GM18519 (cell line): Measurements from ENCODE around the gene ACAA2.
"Not testable (repeated sequence)": the region's sequence is repeated elsewhere in the genome, so short reads cannot be mapped to it uniquely, and the experiment has no call there.

Experiments
- ATAC-seq: cut with Tn5 transposase; IDR thresholded peaks from one replicate; pipeline ENCODE4 v1.9.1; 2021; ENCODE audit warnings: mild to moderate bottlenecking, moderate library complexity; ENCODE audit not compliant: unreplicated experiment, low FRiP score

The ACAA2 gene

DNA sequence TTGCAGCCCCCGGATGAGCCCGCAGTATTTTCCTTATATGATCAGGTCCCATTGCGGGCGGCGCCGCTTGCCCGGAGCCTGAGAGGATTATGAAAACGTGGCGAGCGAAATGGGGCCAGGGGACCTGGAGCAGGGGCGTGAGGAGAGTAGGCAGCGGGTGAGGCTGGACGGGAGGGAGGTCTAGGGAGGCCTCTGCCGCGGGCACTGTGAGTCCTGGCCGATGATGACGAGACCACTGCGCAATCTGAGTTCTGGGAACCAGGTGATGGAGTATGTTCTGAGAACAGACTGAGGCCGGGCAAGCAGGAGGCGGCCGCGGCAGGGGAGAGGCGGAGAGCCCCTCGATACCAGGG lies 790 bp upstream of the ACAA2 start:
- peak; percentile 9 for ATAC-seq

DNA sequence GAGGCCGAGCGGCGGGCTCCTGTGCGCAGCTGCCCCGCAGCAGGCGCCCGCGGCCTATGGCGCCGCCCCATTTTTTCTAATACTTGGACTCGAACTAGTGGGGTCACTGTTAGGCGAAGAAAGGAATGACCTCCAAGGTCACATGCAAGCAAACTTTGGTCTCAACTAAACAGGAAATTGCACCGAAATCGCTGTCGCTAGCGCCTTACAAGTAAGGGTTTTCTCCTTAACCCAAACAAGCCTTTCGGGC lies 339 bp downstream of the ACAA2 start:
- peak; percentile 18 for ATAC-seq

DNA sequence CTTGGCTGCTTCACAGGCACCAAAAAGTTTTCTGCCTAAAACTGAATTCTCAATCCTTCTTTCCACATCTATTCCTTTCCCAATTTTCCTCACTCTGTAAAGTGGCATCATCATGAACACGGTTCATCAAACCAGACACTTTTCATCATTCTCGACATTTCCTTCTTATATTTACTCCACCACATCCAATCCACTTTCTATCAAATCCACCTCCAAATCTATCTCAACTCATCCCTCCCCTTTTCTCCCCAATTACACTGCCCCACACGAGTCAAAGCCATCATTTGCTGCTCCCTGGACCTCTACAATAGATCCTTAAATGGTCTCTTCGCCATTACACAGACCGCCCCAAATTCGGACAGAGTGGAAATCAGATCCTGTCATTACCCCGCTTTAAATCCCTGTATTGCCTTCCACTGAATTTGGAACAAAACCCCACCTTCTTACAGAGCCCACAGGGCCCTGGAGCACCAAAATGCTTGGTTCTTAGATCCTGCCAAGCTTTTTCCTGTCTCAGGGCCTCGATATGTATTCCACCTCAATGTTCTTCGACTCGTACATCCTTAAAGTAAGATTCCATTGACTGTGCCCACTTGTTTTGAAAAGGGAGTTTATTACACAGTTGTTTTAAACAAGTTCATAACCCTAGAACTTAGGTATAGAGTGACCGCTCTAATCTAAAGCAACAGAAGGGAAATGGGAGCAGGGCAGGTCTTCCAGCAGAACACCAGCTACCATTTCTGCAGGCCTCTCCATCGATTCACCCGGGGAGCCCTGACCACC lies 856 bp downstream of the ACAA2 start:
- ATAC-seq, result no peak

DNA sequence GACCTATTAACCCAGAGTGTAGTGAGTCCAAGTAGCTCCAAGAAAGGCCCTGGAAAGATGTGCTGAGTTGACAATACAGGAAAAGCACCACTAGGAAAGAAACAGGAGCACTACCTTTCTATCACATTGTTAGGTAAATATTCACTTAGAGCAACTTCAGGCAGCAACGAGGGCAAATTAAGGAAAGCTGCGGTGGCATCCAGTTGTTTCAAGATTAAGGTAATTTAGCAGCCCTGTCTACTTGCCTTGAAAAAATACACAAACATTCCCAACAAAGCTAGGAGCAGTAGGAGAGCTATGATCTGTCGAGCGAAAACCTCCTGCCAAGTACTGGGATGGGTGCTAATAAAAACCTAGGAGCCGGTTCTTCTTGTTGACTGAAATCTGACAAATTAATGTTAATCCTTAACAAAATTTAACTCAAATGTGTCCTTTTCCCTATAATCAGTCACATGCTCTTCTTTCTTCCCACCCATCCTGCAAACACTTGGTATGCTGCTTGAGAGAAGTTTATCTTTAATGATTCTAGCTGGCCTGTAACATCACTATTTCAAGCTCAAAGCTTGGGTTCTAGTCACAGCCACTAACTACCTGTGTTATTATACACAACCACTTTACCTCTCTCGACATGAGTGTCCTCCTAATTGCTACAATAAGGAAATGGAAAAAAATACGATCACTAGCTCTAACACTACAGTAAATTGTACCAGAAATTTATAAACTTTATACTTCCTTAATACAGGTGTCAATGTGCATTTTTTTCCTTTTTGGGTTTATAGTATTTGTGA lies 2.0 kb downstream of the ACAA2 start:
- ATAC-seq, result no peak

DNA sequence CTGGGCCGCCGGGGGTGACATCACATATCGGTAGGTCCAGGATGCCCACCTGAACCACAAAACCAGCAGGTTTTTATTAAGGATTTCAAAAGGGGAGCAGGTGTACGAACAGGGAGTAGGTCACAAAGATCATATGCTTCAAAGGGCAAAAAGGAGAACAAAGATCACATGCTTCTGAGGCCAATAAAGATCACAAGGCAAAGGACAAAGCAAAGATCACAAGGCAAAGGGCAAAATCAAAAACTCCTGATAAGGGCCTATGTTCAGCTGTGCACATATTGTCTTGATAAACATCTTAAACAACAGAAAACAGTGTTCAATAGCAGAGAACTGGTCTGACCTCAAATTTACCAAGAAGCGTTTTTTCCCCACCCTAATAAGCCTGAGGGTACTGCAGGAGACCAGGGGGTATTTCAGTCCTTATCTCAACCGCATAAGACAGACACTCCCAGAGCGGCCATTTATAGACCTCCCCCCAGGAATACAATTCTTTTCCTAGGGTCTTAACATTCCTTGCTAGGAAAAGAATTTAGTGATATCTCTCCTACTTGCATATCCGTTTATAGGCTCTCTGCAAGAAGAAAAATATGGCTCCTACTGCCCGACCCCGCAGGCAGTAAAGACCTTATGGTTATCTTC lies 4.7 kb downstream of the ACAA2 start:
- ATAC-seq, result not testable (repeated sequence)

DNA sequence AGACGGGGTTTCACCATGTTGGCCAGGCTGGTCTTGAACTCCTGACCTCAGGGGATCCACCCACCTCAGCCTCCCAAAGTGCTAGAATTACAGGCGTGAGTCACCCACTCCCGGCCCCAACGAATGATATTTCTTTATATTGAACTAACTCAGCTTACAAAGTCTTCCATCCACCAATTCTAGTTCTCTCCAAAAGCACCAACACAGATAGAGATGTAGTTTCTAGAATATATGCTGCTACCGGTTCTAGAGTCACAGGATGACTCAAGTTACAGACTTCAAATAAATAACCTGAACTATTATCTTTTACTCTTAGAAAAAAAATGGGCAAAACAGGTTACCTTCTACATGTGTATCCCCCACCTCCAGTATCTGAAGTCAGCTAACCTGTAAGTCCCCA lies 9.2 kb downstream of the ACAA2 start:
- ATAC-seq, result no peak

DNA sequence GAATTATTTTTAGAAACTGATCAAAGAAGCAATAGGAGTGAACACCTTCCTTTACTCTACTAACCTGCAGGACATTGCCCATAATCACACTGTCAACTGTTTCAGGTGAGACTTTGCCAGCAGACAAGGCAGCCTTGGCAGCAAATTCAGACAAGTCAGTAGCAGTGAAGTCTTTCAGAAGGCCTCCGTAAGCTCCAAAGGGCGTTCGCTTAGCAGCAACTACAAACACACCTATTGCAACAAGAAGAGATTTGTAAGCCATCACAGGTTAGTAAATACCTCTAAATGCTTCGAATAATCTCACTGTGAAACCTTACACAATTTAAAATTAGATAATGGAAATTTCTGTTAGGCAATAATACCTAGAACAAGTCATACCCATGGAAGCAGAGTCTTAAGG lies 10.7 kb downstream of the ACAA2 start:
- no peak for ATAC-seq

DNA sequence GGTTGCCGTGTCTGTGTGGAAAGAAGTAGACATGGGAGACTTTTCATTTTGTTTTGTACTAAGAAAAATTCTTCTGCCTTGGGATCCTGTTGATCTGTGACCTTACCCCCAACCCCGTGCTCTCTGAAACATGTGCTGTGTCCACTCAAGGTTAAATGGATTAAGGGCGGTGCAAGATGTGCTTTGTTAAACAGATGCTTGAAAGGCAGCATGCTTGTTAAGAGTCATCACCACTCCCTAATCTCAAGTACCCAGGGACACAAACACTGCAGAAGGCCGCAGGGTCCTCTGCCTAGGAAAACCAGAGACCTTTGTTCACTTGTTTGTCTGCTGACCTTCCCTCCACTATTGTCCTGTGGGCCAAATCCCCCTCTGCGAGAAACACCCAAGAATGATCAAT lies 12.8 kb downstream of the ACAA2 start:
- not testable (repeated sequence) for ATAC-seq

DNA sequence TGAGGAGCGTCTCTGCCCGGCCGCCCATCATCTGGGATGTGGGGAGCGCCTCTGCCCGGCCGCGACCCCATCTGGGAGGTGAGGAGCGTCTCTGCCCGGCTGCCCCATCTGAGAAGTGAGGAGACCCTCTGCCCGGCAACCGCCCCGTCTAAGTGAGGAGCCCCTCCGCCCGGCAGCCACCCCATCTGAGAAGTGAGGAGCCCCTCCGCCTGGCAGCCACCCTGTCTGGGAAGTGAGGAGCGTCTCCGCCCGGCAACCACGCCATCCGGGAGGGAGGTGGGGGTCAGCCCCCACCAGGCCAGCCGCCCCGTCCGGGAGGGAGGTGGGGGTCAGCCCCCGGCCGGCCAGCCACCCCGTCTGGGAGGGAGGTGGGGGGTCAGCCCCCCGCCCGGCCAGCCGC lies 13.5 kb downstream of the ACAA2 start:
- not testable (repeated sequence) for ATAC-seq

DNA sequence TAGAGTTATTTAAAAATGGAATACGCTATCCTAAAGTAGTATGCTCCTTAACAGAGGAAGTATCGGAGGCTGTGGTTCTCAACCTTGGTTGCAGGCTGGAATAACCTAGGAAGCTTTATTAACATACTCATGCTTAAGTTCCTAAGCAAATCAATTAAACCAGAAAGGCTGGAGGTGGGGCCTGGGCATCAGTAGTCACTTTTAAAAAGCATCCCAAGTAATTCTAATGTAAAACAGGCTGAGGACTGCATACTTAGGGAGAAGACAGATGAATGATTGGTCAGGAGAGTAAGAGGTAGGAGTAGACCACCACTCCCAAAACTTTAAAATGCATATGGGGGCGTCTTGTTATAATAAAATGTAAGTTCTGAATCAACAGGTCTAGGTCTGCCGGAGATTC lies 15.3 kb downstream of the ACAA2 start:
- ATAC-seq, result no peak

DNA sequence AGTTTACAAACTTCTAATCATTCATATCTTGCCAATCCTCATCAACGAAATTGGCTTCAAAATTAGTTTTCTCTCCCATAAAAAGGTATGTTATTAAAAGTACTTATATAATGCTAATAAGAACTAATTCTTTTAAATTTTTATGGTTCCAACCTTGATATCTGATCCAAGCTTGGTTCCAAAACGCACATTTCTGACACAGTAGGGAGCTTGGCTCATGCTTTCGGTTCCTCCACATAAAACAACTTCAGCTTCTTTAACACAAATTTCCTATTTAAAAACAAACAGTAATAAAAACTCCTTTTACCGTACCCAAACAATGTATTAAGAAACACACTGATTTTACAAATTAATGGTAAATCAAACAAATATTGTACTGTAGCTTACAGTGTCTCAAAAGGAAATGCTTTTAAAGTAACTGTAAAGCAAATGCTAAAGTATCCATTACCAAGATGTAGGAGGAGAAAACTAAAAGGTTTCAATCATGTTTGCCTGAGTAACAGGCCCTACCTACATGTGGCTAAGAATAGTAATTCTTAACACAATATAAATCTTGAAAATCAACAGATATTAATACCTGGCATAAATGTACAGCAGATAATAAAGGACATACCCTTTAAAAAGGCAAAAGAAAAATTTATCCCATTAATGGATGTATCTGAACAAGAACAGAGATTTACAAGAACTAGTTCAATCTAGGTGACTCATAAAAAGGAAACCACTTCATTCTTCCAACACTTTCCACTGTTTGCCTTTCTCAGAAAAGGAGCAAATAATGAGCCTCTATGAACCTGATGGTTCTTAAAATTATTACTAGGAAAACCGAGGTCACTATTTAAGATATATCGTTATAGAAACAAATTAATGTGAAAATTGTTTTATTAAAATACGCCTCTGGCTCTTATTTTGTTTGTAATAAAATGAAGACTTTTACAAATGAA lies 17.5 kb downstream of the ACAA2 start:
- no peak for ATAC-seq

DNA sequence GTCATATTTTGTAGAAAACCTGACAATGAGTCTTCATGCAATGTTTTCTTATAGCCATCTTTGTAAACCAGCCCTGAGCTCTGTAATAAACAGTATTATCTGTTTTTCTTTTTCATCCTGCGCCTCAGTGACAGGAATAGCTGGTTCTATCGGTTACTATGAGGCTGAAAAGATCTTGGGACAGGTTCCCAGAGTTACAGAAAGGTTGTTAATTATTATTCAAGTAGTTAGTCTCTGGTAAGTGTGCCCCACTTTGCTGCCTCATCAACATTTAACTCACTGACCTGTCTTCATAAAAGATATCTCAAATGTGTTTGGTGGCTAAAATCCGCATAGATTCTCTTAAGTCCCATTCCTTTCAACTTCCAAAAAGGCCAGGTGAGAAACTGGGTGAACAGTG lies 18.6 kb downstream of the ACAA2 start:
- no peak for ATAC-seq

DNA sequence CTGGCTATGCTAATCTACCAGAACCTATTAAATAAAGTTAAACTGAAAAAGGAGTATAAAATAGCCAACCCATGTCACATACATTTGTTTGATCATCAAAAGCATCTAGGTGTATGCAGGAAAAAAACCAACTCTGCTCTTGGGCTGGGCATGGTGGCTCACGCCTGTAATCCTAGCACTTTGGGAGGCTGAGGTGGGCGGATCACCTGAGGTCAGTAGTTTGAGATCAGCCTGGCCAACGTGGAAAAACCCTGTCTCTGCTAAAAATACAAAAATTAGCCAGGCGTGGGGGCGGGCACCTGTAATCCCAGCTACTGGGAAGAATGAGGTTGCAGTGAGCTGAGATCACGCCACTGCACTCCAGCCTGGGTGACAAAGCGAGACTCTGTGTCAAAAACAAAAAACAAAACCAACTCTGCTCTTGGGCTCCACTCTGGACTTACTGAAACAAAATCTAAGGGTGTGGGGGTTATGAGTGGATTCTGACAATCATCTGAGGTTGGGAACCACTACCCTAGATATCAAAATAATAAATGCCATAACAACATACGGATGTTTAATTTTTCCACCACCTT lies 23.7 kb downstream of the ACAA2 start:
- not testable (repeated sequence) for ATAC-seq

DNA sequence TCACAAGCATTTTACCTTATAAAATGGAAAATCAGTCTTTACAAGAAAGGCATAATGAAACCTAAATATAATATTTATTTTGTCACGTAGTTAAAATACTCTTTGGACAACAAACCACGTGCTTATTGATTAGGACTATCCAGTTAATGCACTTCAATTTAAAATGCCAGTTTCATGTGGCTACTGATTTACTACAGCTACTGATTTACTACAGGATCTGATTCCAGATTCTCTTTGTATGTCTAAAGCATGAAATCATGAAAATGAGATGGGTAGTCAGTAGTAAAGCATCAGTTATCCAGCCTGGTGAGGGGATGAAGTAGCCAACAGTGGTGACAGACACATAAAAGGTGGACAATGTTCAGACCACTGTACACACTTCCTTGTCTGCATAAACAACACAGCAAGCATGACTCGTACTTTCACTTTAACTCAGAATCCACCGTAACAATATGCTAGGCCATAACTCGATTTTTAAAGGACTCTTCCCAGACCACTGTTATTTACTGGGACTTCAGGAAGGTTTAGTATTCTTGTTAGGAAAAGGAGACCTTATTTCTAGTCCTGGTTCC lies 24.9 kb downstream of the ACAA2 start:
- ATAC-seq, result peak; percentile 60

DNA sequence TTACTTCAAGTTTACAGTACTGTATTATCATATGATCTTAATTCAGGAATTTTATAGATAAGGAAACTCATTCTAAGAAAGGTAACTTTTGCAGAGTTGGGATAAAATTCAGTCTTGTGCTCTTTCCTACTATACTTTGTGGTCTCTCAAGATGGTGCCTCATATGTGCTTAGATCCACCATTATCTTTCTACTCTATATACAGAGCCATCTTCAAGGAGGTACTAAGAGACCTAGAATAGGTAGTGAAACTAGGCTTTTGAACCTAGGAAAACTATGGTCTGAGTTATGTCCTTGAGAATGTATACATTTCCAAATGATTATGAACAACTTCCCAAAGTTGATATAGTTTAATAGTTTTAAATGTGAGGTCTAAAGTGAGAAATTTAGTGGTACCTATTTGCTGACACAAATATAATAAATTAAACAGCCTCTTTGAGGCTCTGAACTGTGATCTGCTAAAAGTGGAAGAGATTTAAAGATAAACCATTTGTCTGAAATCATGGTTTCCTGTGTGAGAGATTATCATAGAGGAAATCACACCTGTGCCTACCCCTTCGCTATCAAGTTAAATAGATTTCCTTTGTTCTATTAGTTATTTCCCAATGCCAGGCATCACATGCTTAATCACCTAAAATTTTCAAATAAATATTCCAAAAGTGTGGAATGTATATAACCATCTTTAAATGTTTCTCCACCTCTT lies 27.2 kb downstream of the ACAA2 start:
- no peak for ATAC-seq

DNA sequence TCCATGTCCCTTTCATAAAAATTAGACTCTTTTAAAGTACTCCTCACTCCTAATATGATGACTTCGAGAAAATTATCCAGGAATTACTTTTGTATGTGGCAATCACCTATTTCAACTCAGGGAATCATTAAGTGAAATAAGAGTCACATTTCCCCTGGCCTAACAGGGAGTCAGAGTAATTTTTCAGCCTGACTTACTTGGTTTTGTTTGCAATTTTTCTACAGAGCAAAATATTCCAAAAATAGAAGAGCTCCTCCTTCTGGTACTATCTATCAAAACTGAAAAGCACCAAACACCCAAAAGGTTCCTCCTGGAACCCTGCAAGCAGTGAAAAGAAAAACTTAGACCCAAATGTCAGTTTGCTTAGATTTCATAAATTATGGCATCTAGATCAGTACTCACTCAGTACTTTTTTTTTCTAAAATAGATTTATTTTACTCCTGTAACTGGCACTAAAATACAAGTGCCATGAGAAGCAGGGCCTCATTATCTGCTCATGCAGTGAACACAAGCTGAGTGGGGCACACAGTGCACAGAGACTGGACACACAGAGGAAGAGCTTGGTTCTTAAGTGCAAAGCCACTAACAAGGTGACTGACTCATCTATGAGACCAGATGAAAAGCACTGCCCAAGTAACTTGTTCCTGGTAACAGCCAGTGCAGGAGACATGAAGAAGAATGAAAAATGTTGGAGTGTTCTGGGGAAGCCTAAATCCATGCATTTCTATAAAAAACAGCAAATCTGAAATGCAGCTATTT lies 28.7 kb downstream of the ACAA2 start:
- no peak for ATAC-seq

DNA sequence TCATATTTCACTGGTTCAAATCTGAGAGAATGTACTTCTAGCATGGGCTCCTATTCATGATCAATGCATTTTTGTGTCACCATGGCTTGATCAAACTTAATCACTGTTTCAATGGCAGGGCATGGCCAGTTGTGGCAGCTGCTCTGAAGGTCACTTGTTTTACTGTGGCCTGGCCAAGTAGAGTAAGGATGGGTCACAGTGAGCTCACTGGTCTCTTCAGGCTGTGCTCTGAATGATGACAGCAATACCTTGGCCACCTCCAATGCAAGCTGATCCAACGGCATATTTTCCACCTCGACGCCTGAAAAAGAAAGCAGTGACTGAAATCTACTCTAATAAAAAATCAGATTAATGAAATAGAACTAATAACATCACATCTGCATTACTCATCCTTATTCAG lies 29.7 kb downstream of the ACAA2 start:
- not testable (repeated sequence) for ATAC-seq

DNA sequence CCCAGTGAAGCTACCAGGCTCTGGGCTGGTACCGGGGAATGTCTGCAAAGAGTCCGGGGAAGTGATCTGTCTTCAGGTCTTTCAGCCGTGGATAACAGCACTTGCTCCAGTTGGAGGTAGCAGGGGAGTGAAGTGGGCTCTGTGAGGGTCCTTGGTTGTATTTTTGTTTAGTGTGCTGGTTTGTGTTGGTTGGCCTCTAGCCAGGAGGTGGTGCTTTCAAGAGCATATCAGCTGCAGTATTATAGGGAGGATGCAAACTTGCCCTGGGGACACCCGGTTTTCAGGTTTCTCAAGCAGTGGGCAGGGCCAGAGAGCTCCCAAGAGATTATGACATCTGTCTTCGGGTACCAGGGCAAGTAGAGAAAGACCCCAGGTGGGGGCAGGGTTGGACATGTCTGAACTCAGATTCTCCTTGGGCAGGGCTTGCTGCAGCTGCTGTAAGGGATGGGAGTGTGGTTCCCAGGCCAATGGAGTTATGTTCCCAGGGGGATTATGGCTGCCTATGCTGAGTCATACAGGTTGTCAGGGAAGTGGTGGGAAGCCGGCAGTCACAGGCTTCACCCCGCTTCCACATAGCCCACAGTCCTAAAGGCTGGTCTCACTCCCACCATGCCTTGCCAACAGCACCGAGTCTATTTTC lies 34.4 kb downstream of the ACAA2 start:
- no peak for ATAC-seq
